Lower leg skin (tissue), 3 donors: Measurements from ENCODE around the gene OLFM2.

ENCODE experiments used
- CTCF ChIP-seq, 3 donors: fragments of 450-650 bp; IDR thresholded peaks; one replicate each; pipeline ENCODE4 v1.5.1; 2016; ENCODE audit warnings: antibody characterized with exemption in 3 of 3, mild to moderate bottlenecking in 3 of 3, moderate library complexity in 2 of 3
- POLR2A ChIP-seq, 2 donors: fragments of 450-650 bp; IDR thresholded peaks; one replicate each; pipeline ENCODE4 v1.6.1; 2016 to 2017; ENCODE audit warnings: antibody characterized with exemption in 2 of 2, mild to moderate bottlenecking in 1 of 2, moderate library complexity in 1 of 2

- TF ChIP-seq CTCF (IDR thresholded peaks at IDR 0.05) (no peak), POLR2A (IDR thresholded peaks at IDR 0.05) (no peak)
Observed at GRCh38 chr19:9903336-9903735, 33.0 kb downstream of the OLFM2 start.
